H1 (cell line): Measurements from ENCODE around the gene CORIN. TPM values are rescaled to one million over a fixed set of nuclear protein-coding genes. Genes with fewer than 3 reads are reported as not detected.

ENCODE experiments used
- PHF8 ChIP-seq: fragments of 200-600 bp; sonication (generic); conservative IDR thresholded peaks from 2 replicates; pipeline ENCODE4 v1.7.1; 2012; ENCODE audit warnings: low read depth, mild to moderate bottlenecking, inconsistent platforms, low read length, moderate library complexity
- TCF12 ChIP-seq: IDR thresholded peaks from 2 replicates; pipeline ENCODE4 v1.6.1; 2011; ENCODE audit warnings: low read depth, mild to moderate bottlenecking, low read length
- polyA plus RNA-seq, 7 experiments: library from polyadenylated mRNA; depleted of rRNA in 3 of 7; stranded (reverse) in 5 of 7; unstranded in 2 of 7; fragments of >200 nt in 5 of 7; fragments of 200-250 nt in 2 of 7; gene quantifications; 1 replicate in 5 of 7; 2 replicates in 1 of 7; 4 replicates in 1 of 7; pipeline versions ENCODE4 v1.2.1 to v1.2.3, GENCODE V29; 2011 to 2013; ENCODE audit warnings: missing spikeins in 2 of 7, mixed read lengths in 2 of 7
- total RNA-seq: library from RNA; stranded (reverse); fragmentation: NEBNext Ultra II Directional; extraction: Animal tissue kit (Norgen Biotek cat#: 25700); gene quantifications from 2 replicates; pipeline ENCODE4 v1.2.1, GENCODE V29; 2021
- TF ChIP-seq, protein P1 (sequence below): fragments of 300-600 bp; sonication (generic); IDR thresholded peaks from 2 replicates; pipeline ENCODE4 v1.7.1; 2012; ENCODE audit warnings: low read length, moderate library complexity, mild to moderate bottlenecking, inconsistent platforms; ENCODE audit not compliant: insufficient replicate concordance

CORIN gene
- total and polyA plus RNA-seq, 2 of the 8 experiments (the other 6 are each of a cell fraction or from before 2014, with no cell fraction given), result 0.09 to 0.32 TPM

DNA sequence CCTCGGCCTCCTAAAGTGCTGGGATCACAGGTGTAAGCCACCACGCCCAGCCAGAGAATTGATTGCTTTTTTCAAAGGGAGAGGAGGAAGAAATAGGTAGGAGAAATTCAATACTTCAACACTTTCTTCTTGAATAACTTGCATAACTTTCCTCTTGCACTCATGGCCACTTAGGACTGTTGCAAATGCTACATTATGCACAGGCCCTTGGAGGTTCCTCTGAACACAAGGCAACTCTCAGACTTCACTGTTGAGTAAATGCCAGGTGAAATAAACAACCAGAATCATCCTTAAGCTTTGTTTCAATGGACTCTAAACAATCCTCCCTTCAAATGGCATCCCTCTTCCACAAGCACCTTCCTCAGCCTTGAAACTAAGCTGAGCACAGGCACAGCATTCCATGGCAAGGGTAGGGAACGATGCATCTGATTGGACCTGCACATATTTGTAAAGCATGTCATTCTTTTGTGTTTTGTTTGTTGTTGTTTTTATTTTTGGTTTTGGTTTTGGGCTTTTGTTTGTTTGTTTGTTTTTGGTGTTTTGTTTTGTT lies 28.1 kb downstream of the CORIN start (continued):
- TF ChIP-seq, protein P1, sequence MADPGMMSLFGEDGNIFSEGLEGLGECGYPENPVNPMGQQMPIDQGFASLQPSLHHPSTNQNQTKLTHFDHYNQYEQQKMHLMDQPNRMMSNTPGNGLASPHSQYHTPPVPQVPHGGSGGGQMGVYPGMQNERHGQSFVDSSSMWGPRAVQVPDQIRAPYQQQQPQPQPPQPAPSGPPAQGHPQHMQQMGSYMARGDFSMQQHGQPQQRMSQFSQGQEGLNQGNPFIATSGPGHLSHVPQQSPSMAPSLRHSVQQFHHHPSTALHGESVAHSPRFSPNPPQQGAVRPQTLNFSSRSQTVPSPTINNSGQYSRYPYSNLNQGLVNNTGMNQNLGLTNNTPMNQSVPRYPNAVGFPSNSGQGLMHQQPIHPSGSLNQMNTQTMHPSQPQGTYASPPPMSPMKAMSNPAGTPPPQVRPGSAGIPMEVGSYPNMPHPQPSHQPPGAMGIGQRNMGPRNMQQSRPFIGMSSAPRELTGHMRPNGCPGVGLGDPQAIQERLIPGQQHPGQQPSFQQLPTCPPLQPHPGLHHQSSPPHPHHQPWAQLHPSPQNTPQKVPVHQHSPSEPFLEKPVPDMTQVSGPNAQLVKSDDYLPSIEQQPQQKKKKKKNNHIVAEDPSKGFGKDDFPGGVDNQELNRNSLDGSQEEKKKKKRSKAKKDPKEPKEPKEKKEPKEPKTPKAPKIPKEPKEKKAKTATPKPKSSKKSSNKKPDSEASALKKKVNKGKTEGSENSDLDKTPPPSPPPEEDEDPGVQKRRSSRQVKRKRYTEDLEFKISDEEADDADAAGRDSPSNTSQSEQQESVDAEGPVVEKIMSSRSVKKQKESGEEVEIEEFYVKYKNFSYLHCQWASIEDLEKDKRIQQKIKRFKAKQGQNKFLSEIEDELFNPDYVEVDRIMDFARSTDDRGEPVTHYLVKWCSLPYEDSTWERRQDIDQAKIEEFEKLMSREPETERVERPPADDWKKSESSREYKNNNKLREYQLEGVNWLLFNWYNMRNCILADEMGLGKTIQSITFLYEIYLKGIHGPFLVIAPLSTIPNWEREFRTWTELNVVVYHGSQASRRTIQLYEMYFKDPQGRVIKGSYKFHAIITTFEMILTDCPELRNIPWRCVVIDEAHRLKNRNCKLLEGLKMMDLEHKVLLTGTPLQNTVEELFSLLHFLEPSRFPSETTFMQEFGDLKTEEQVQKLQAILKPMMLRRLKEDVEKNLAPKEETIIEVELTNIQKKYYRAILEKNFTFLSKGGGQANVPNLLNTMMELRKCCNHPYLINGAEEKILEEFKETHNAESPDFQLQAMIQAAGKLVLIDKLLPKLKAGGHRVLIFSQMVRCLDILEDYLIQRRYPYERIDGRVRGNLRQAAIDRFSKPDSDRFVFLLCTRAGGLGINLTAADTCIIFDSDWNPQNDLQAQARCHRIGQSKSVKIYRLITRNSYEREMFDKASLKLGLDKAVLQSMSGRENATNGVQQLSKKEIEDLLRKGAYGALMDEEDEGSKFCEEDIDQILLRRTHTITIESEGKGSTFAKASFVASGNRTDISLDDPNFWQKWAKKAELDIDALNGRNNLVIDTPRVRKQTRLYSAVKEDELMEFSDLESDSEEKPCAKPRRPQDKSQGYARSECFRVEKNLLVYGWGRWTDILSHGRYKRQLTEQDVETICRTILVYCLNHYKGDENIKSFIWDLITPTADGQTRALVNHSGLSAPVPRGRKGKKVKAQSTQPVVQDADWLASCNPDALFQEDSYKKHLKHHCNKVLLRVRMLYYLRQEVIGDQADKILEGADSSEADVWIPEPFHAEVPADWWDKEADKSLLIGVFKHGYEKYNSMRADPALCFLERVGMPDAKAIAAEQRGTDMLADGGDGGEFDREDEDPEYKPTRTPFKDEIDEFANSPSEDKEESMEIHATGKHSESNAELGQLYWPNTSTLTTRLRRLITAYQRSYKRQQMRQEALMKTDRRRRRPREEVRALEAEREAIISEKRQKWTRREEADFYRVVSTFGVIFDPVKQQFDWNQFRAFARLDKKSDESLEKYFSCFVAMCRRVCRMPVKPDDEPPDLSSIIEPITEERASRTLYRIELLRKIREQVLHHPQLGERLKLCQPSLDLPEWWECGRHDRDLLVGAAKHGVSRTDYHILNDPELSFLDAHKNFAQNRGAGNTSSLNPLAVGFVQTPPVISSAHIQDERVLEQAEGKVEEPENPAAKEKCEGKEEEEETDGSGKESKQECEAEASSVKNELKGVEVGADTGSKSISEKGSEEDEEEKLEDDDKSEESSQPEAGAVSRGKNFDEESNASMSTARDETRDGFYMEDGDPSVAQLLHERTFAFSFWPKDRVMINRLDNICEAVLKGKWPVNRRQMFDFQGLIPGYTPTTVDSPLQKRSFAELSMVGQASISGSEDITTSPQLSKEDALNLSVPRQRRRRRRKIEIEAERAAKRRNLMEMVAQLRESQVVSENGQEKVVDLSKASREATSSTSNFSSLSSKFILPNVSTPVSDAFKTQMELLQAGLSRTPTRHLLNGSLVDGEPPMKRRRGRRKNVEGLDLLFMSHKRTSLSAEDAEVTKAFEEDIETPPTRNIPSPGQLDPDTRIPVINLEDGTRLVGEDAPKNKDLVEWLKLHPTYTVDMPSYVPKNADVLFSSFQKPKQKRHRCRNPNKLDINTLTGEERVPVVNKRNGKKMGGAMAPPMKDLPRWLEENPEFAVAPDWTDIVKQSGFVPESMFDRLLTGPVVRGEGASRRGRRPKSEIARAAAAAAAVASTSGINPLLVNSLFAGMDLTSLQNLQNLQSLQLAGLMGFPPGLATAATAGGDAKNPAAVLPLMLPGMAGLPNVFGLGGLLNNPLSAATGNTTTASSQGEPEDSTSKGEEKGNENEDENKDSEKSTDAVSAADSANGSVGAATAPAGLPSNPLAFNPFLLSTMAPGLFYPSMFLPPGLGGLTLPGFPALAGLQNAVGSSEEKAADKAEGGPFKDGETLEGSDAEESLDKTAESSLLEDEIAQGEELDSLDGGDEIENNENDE, result no peak
- TF ChIP-seq PHF8 (no peak), TCF12 (no peak)
- TF ChIP-seq, all 59 proteins: peak for 0
